HG02642 (cell line): ENCODE measurements around the gene CHIC2.

ENCODE experiments used
- ATAC-seq: cut with Tn5 transposase; IDR thresholded peaks from one replicate; pipeline ENCODE4 v1.9.1; 2021; ENCODE audit warnings: mild to moderate bottlenecking; ENCODE audit not compliant: unreplicated experiment, poor library complexity

CHIC2 gene

GRCh38 chr4:53961351-53961750 lies 103.1 kb downstream of the CHIC2 start:
- ATAC-seq, result no peak

- no peak for ATAC-seq
Observed at GRCh38 chr4:53960843-53961242, 103.6 kb downstream of the CHIC2 start.
